Erythroblast (primary cell): ENCODE data around the gene SOX6.

Source experiments
- GATA1 ChIP-seq: IDR thresholded peaks from 2 replicates; pipeline ENCODE4 v1.6.1; 2011; ENCODE audit warnings: low read depth, mild to moderate bottlenecking, control low read depth, low read length, moderate library complexity
- POLR2A ChIP-seq: IDR thresholded peaks from 2 replicates; pipeline ENCODE4 v1.6.1; 2011; ENCODE audit warnings: mild to moderate bottlenecking, low read length

DNA sequence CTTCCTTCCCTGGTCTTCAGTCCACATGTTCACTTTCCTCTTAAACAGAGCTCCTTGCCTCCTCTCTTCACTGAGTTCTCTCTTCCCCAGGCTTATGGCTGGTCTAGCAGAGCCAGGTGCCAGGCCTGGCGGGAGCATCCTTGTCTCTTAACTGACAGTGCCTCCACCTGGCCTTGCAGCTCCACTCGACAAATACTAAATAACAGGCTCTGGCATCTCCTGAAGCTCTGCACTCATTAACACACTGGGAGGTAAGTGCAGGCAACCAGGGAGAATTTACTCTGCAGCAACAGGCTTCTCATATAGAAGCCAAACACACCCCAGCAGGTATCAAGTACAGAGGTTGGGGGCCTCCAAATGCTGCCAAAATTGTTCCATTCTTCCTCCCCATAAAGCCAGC is 438.1 kb downstream of the SOX6 start:
- TF ChIP-seq POLR2A: no peak
- no peak for TF ChIP-seq GATA1
